NB4 (cell line): ENCODE results near the gene AGBL1.

Source experiments
- DNase-seq: peaks from one replicate; pipeline ENCODE4 v3.0.0; 2010; ENCODE audit warnings: low read depth
- H3K4me3 ChIP-seq: one replicate; pipeline ENCODE4 v1.5.1; 2011; ENCODE audit warnings: mild to moderate bottlenecking, low read depth, low read length, moderate library complexity
- MYC ChIP-seq: IDR thresholded peaks from 2 replicates; pipeline ENCODE4 v1.6.1; 2011; ENCODE audit warnings: low read depth, low read length
- POLR2A ChIP-seq: IDR thresholded peaks from 2 replicates; pipeline ENCODE4 v1.6.1; 2011; ENCODE audit warnings: mild to moderate bottlenecking; ENCODE audit not compliant: insufficient read length; ENCODE audit errors: extremely low read depth
- TF ChIP-seq, protein P1 (sequence below): IDR thresholded peaks from one replicate; pipeline ENCODE4 v1.5.1; 2012; ENCODE audit warnings: low read depth, low read length
- TF ChIP-seq, protein P2 (sequence below): IDR thresholded peaks from 2 replicates; pipeline ENCODE4 v1.6.1; 2011; ENCODE audit warnings: low read depth, low read length

Gene AGBL1

DNA sequence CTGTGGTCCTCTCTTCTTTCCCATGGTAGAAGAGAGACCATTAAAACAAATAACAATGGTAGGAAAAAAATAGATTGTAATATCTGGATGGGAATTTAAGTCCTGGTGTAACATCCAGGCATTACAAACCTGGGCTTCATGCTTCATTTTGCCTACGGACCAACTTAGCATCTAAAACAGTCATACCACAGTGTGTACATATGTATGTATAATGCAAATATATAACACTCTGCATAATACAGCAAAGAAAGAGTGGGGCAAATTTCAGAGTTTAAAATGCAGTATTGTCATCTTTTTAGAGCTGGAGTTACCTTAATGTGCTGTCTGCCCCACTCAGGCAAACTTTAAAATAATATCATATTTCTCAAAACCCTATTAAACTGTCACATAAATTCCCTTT is 298.2 kb downstream of the AGBL1 start:
- no peak for DNase-seq
- TF ChIP-seq, protein P1, sequence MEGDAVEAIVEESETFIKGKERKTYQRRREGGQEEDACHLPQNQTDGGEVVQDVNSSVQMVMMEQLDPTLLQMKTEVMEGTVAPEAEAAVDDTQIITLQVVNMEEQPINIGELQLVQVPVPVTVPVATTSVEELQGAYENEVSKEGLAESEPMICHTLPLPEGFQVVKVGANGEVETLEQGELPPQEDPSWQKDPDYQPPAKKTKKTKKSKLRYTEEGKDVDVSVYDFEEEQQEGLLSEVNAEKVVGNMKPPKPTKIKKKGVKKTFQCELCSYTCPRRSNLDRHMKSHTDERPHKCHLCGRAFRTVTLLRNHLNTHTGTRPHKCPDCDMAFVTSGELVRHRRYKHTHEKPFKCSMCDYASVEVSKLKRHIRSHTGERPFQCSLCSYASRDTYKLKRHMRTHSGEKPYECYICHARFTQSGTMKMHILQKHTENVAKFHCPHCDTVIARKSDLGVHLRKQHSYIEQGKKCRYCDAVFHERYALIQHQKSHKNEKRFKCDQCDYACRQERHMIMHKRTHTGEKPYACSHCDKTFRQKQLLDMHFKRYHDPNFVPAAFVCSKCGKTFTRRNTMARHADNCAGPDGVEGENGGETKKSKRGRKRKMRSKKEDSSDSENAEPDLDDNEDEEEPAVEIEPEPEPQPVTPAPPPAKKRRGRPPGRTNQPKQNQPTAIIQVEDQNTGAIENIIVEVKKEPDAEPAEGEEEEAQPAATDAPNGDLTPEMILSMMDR = no peak
- TF ChIP-seq, protein P2, sequence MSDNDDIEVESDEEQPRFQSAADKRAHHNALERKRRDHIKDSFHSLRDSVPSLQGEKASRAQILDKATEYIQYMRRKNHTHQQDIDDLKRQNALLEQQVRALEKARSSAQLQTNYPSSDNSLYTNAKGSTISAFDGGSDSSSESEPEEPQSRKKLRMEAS = no peak
- TF ChIP-seq MYC (no peak), POLR2A (no peak)

DNA sequence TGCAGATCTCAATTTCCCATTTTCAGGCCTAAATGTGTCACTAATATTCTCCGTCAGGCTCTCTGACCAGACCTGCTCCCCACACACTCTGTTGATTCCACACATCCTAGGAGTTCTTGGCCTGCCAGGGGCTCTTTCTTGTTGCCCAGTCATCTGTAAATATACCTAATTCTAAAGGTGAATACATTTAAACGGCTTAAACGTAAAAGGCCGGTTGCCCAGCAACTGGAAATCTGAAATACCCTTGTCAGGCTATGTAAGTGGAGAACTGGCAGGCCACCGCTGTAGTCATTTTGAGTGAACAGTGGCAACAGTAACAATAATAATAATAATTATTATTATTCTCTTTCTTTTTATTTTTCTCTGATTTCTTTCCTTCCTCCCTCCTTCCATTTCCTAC is 302.7 kb downstream of the AGBL1 start:
- DNase-seq = no peak
- H3K4me3 ChIP-seq = no peak overlapping the region
- TF ChIP-seq, protein P2 = no peak
- TF ChIP-seq MYC = no peak
- TF ChIP-seq, protein P1 = no peak
- TF ChIP-seq POLR2A = no peak

More for the DNA sequence above, 298.2 kb downstream of the AGBL1 start:
- no peak overlapping the region for H3K4me3 ChIP-seq

DNA sequence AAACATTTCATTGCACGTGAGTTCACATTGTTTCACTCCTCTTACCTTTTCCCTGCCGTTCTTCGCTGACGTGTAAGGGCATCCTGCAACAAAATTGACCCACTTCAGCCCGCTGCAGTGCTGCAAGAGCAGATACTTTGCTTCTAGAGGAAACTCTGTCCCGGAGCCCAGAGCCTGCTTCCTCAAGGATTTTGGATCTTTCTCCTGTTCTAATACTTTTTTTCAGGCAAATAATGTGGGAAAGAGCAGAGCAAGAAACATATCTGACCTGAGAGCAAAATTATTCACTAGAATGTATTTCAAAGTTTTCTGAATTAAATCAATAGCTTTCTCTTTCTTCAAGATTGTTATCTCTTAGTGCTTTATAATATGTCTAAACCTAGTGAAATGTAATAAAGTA is 303.9 kb downstream of the AGBL1 start:
- TF ChIP-seq, protein P1 = no peak
- TF ChIP-seq, protein P2 = no peak
- TF ChIP-seq POLR2A = no peak
- no peak for TF ChIP-seq MYC
- no peak for DNase-seq
- H3K4me3 ChIP-seq = no peak overlapping the region

DNA sequence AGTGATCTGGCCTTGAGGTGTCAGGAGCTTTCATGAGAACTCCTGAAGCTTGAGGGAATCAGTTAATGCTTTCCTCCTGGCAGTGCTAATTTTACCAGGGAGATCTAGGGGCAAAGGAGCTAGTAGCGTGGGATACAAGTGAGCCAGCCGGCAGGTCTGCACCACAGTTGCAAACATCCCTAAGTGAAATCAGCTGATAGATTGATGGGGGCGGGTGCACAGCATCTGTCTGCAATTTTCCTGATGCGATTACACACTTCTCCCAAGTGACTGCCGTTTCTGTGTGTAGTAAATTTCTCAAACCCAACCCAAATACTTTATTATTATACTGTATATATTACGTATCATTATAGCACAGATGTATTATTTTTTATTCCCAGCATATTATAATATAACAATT is 304.5 kb downstream of the AGBL1 start:
- no peak for DNase-seq
- TF ChIP-seq MYC = no peak
- TF ChIP-seq, protein P1 = no peak
- no peak for TF ChIP-seq POLR2A
- TF ChIP-seq, protein P2 = no peak
- no peak overlapping the region for H3K4me3 ChIP-seq

DNA sequence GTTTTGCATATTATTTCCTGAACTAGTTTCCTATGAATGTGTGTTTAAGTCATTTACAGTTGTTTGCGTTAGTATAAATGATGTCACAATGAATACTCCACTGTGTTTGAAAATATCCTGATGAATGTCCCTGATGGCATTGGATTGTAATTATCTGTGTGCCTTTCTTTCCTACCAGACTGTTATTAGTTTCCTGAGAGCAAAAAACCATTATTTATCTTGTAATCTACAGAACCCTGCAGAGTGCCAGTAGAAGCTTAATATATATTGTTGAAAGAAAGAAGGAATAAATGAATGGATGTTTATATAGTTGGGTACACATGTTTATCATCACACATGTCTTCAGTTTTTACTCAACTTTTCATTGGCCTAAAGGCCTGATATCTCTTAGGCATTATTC is 312.6 kb downstream of the AGBL1 start:
- TF ChIP-seq POLR2A (no peak), MYC (no peak)
- TF ChIP-seq, protein P1 = no peak
- TF ChIP-seq, protein P2 = no peak
- H3K4me3 ChIP-seq = no peak overlapping the region
- DNase-seq = no peak

DNA sequence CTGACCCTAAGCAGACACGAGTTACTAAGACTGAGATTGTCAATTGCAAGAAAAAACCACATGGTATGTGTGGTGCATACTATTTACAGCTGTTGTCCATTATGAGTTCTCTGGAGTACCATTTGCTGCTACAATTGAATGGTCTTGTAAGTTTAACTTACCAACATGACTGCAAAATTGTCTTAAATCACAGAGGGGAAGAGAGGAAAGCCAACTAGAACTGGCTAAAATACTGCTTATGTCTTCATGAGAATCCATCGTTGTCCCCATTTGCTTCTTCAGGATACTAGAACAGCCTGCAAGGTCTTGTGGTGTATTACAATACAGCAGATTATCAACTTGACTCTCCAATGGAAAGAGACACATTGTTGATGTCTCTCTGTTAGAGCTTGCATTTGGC is 313.2 kb downstream of the AGBL1 start:
- TF ChIP-seq MYC (no peak), POLR2A (no peak)
- TF ChIP-seq, protein P2 = no peak
- TF ChIP-seq, protein P1 = no peak
- DNase-seq = no peak

More for the DNA sequence above, 313.2 kb downstream of the AGBL1 start:
- no peak overlapping the region for H3K4me3 ChIP-seq
